Keratinocyte (primary cell): ENCODE data around the gene SREBF1.

Source experiments
- CTCF ChIP-seq, 3 experiments: IDR thresholded peaks in 1 of 3; conservative IDR thresholded peaks in 1 of 3; optimal IDR thresholded peaks in 1 of 3; 2 replicates in 2 of 3; 3 replicates in 1 of 3; pipeline versions ENCODE3 to v1.5.1; 2011; ENCODE audit warnings: low read length in 3 of 3, mild to moderate bottlenecking in 3 of 3, moderate library complexity in 2 of 3, control low read depth in 1 of 3, inconsistent platforms in 1 of 3; ENCODE audit not compliant: insufficient read depth in 2 of 3; ENCODE audit errors: extremely low read depth in 1 of 3
- EZH2 ChIP-seq: IDR thresholded peaks from one replicate; pipeline ENCODE4 v1.6.1; 2012; ENCODE audit warnings: inconsistent platforms, mild to moderate bottlenecking, low read length, moderate library complexity

- TF ChIP-seq CTCF (optimal IDR thresholded peaks at IDR 0.05 in 1 of 3, IDR thresholded peaks at IDR 0.05 in 1 of 3, conservative IDR thresholded peaks at IDR 0.05 in 1 of 3; ENCODE audit: extremely low read depth in 1 of 3, insufficient read depth in 2 of 3, low read length in 3 of 3) (no peak), EZH2 (no peak)
Measured at GRCh38 chr17:17827826-17828621, 8.8 kb downstream of the SREBF1 start.
